PFSK-1 (cell line): ENCODE measurements around the gene RGS6.

ENCODE experiments used
- FOXP2 ChIP-seq: optimal IDR thresholded peaks from 2 replicates; pipeline ENCODE3; 2011; ENCODE audit warnings: borderline replicate concordance, control low read depth, inconsistent platforms; ENCODE audit not compliant: insufficient read depth; ENCODE audit errors: extremely low read length, extremely low read depth
- POLR2AphosphoS5 ChIP-seq: IDR thresholded peaks from 2 replicates; pipeline ENCODE4 v1.6.1; 2012; ENCODE audit warnings: low read depth, mild to moderate bottlenecking, control low read depth, low read length, moderate library complexity
- REST ChIP-seq, 2 experiments: IDR thresholded peaks; 2 replicates each; pipeline versions ENCODE4 v1.6.1 to v1.8.0; 2011 to 2012; ENCODE audit warnings: low read depth in 2 of 2, low read length in 2 of 2, control low read depth in 1 of 2, inconsistent platforms in 1 of 2, mild to moderate bottlenecking in 1 of 2, moderate library complexity in 1 of 2; ENCODE audit not compliant: insufficient read depth in 1 of 2
- SIN3A ChIP-seq: IDR thresholded peaks from 2 replicates; pipeline ENCODE4 v1.6.1; 2012; ENCODE audit warnings: mild to moderate bottlenecking, low read length, moderate library complexity, borderline replicate concordance; ENCODE audit not compliant: insufficient read depth
- TAF1 ChIP-seq: IDR thresholded peaks from 2 replicates; pipeline ENCODE4 v1.6.1; 2012; ENCODE audit warnings: low read length, control low read depth, borderline replicate concordance; ENCODE audit not compliant: insufficient read depth

RGS6 gene

GRCh38 chr14:72013721-72014345, 81.6 kb downstream of the RGS6 start:
- TF ChIP-seq SIN3A, result no peak
- no peak for TF ChIP-seq TAF1
- no peak for TF ChIP-seq FOXP2
- no peak for TF ChIP-seq POLR2AphosphoS5
- TF ChIP-seq REST (IDR thresholded peaks at IDR 0.05; ENCODE audit: insufficient read depth in 1 of 2, low read depth in 2 of 2, low read length in 2 of 2), result no peak

GRCh38 chr14:72014486-72014885, 82.3 kb downstream of the RGS6 start:
- TF ChIP-seq REST (IDR thresholded peaks at IDR 0.05; ENCODE audit: insufficient read depth in 1 of 2, low read depth in 2 of 2, low read length in 2 of 2), result no peak
- no peak for TF ChIP-seq TAF1
- no peak for TF ChIP-seq FOXP2
- TF ChIP-seq POLR2AphosphoS5, result no peak
- no peak for TF ChIP-seq SIN3A

GRCh38 chr14:72017290-72017689, 85.1 kb downstream of the RGS6 start:
- TF ChIP-seq SIN3A (no peak), TAF1 (no peak), POLR2AphosphoS5 (no peak), REST (IDR thresholded peaks at IDR 0.05; ENCODE audit: insufficient read depth in 1 of 2, low read depth in 2 of 2, low read length in 2 of 2) (no peak), FOXP2 (no peak)

- no peak for TF ChIP-seq SIN3A
- no peak for TF ChIP-seq FOXP2
- no peak for TF ChIP-seq TAF1
- TF ChIP-seq REST (IDR thresholded peaks at IDR 0.05; ENCODE audit: insufficient read depth in 1 of 2, low read depth in 2 of 2, low read length in 2 of 2), result no peak
- TF ChIP-seq POLR2AphosphoS5, result no peak
These were observed 91.2 kb downstream of the RGS6 start for GRCh38 chr14:72023128-72024042.
